ENCODE results near the gene RPTOR.

The RPTOR gene

DNA sequence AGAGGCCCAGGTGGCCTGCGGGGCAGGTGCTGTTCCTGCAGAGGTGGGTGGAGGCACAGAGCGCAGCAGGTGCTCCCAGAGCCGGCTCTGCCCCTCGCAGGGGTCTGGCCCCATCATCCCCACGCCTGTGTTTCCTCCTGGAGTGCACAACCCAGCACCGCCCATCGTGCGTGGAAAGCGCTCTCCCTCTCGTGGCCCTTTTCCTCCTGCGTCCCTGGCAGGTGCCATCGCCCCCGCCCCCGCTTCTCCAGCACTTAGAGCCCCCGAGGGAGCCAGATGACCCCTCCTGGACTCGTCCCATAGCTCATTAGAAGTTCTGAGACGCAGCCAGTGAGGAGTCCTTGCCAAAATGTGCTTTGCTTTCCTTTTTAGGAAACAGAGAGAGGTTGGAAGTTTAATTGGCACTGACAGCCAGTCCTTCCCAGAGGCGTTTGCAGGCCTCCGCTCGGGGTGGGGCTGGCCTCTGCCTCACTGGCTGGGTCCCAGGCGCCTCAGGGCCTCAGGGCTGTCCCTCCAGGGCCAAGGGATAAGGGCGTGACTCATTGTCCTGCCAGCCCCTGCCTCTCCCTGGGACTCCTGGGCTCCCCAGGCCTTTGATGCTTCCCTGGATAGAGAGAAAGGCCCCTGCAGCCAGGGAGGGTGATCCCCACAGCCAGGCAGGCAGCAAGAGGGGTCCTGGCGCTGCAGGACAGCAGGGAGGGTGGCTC is 414.8 kb downstream of the RPTOR start:
- no peak for DNase-seq (ENCODE audit: low read depth in 2 of 2)

DNA sequence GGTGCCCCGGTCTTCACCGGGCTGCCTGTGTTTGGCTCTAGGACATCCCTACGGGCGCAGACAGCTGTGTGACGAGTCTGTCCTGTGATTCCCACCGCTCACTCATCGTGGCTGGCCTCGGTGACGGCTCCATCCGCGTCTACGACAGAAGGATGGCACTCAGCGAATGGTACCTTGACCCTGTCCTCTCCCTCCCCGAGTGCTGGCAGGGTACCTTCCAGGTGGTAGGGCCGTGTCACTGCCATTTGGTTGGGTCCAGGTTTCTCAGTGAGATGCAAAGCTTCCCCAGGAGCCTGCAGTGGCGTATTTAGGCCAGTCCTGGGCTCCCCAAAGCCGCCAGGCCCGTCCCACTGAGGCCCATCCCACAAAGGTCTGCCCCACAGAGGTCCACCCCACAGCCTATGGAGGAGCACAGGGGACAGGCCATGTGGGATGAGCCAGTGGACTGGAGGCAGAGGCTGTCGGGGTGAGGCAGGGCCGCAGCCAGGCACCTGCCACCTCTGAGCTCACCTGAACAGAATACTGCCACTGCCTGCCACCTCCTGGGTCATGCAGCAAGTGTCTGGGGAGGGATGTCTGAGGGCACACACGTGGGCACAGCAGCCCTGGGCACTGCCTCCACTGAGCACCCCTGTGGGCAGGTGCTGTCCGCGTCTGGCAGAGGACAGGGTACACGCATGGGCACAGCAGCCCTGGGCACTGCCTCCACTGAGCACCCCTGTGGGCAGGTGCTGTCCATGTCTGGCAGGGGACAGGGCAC is 415.6 kb downstream of the RPTOR start:
- DNase-seq (ENCODE audit: low read depth in 2 of 2), result no peak

DNA sequence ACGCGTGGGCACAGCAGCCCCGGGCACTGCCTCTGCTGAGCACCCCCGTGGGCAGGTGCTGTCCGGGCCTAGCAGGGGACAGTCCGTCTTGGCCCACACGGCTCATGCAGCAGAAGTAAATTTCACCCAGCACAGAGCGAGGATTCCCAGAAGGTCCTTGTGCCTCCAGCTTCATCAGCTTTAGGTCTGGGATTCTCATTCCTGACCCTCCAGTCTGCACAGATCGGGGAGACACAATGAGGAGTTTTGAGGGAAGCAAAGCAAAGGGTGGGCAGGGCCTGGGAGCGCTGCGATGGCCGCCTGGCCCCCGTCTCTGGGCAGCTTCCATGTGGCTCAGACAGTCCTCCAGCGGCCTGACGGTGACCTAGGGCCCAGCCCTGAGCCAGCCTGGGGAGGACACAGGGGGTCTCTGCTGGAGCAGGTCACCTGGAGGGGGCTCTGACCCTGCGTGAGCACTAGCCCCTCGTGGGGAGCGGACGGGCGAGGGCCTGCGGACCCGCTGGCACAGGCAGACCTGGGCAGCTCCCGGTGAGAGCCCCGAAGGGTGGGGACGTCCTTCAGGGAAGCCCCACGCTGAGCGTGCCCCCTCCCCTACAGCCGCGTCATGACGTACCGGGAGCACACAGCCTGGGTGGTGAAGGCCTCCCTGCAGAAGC is 416.3 kb downstream of the RPTOR start:
- no peak for DNase-seq (ENCODE audit: low read depth in 2 of 2)

DNA sequence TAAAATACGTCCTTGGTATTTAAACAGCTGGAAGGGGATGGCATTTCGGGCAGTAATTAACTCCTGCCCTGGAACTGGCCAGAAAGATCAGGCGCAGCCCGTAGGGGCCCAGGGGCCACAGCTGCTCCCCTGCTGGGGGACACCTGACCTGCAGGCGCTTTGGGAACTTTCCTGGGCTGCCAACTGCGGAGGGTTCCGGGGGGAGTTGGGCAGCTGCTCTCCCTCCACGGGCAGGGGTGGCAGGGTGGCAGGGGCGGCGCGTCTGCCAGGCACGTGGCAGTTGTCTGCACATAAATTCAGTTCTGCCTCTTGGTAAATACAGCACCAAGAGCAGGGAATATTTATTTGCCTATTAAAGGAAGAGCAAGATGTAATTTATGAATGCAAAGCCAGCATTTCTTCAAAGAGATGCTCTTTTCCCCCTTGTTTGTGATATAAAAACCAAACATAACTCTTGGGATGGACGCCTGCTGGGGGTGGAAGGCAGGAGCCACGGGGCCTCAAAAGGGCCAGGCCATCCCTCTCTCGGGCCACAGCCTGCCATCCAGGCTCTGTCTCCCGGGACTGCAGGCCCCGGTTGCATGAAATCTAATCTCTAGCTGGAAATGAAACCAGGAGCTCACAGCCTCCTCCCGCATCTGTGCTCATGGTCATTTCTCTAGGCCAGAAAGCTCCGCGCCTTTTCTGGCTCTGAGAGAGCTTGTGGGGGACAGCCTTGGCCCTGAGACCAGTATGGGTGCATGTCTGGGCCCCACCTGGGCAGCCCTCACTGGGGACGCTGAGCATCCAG is 417.1 kb downstream of the RPTOR start:
- DNase-seq (ENCODE audit: low read depth in 2 of 2), result no peak

DNA sequence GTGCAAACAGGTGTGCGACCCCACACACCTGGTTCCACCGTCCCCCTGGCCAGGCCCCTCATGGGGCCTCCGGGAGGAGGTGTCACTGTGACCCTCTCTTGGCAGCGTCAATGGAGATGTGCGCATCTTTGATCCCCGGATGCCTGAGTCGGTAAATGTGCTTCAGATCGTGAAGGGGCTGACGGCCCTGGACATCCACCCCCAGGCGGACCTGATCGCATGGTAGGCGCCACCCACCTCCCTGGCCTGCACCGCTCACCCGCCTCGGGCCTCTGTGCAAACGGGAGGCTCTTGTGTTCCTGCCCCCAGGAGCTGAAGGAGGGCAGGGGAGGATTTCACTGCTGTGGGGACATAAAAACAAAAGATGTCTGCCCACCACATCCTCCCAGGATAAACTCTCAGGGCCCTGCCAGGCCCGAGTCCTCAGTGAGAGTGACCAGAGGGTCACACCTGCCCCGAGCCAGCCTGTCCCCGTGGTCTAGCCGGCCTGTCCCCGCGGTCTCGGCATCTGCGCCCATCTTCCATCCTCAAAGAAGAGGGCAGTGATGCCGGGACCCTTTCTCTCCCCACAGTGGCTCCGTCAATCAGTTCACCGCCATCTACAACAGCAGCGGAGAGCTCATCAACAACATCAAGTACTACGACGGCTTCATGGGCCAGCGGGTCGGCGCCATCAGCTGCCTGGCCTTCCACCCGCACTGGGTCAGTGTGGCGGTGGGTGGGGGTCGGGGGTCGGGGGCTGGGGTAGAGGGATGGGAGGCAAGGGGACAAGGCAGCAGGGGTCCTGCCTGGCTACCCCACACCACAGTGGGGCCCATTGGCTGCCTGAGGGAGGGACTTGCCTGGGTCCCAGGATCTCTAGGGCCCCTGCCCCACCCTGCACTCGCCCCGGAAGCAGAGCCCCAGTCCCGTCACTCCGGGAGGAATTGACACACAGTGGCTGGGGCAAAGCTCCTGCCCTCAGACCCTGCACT is 418.0 kb downstream of the RPTOR start:
- DNase-seq (ENCODE audit: low read depth in 2 of 2), result no peak

DNA sequence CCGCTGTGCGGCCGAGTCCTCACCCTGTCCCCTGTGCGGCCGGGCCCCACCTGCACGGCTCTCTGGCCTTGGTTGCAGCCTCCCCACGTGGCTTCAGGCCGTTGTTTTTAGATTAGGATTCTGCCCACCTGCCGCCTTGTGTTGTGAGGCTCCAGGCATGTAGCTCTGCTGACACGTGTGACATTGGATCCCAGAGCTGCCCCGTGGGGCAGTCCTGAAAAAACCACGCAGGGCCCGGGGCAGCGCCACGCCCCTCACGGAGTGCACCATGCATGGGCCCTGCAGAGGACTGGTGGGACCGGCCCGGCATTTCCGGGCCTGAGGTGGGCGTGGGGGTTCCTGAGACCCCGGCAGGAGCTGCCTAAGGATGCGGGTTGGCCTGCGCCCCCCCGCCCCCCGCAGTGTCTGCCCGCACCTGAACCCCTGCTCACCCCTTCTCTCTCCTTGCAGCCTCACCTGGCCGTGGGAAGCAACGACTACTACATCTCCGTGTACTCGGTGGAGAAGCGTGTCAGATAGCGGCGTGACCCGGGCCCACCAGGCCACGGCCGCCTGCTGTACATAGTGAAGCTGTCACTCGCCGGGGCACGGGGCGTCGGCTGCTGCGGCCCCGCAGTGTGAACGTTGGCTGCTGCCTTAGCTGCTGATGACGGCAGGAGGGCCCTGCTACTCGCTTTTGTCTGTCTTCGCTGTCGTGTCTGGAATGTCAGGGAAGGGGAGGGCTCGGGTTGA is 419.3 kb downstream of the RPTOR start:
- DNase-seq (ENCODE audit: low read depth in 2 of 2), result no peak

DNA sequence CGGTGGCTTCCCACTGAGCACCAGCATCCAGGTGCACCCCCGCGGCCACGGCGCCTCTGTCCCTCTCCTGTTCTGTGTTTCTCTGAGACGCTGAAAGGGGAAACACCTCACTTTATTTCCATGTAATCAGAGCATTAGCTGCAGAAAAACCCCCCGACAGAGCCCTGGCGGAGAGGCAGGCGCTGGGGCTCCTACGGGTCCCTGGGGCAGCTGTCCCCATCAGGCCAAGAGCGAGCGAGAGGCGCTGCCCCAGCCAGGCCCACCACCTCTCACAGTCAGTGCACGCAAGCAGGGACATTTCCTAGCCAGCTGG is 419.9 kb downstream of the RPTOR start:
- DNase-seq (ENCODE audit: low read depth in 2 of 2), result no peak

DNA sequence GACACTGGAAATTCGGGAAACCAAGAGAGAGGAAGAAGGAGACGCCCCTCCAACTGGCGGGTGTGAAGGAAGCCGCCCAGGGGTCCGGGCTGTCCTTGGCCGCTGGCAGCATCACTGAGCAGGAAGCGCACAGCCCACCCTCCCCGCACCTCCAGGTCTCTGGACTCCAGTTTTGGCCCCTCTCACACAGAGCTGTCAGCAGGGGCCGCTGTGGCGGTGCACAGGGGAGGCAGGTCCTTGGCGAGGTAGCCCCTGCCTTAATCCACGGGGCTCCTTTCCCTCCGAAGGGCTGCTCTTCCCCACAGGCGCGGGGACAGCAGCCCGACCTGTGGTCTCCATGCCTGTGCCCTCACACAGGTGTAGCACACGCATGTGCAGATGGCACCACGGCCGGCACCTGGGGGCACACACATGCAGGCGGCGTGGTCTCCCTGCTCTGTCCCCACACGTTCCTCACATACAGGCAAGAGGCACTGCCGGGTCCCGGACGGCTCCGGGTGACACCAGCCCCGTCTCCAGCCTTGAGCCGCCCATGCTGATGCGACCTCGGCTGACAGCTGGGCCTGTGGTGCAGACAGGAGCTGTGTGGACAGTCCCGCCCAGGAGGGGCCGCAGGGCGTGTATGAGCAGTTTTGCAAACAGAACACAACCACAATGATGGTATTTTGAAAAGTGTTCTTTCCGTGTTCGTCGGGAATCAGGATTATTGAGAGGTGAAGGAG is 420.4 kb downstream of the RPTOR start:
- no peak for DNase-seq (ENCODE audit: low read depth in 2 of 2)

DNA sequence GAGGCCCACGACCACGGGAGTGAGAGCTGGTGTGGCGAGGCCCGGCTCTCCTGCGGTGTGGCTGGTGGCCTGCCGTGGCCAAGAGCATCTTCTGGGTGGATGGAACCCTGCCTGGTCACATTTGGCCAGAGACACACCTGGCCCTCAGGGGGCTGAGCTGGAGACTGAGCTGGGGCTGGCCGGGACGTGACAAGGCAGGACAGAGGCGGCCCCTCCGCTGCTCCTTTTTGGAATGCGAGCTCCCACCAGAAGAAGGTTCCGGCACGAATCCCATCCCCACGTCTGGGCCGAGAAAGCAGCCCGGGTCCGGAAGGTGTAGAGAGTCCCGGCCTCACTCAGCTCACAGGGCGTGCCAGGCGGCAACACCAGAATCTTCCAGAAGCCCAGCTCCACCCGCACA is 421.0 kb downstream of the RPTOR start:
- no peak for DNase-seq (ENCODE audit: low read depth in 2 of 2)

DNA sequence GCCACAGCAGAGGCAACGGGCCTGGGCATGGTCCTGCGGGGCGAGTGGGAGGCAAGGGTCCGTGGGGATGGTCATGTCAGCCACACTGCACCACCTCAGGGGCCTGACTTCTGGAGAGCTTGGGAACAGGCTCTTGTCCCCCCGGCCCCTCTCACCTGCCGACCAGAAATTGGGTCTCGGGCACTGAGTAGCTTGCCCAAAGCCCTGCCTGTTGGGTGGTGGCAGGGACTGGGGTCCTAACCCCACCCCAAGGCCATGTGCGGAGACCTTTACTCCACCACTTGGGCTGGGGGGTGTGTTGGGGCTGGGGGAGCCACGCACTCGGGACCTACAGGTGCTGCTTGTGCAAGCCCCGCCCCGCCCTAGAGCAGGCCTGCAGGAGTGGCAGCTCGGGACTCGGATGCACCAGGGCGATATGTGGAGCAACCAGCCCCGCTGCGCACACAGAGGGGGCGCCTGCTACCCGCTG is 422.8 kb downstream of the RPTOR start:
- DNase-seq (ENCODE audit: low read depth in 2 of 2), result no peak

DNA sequence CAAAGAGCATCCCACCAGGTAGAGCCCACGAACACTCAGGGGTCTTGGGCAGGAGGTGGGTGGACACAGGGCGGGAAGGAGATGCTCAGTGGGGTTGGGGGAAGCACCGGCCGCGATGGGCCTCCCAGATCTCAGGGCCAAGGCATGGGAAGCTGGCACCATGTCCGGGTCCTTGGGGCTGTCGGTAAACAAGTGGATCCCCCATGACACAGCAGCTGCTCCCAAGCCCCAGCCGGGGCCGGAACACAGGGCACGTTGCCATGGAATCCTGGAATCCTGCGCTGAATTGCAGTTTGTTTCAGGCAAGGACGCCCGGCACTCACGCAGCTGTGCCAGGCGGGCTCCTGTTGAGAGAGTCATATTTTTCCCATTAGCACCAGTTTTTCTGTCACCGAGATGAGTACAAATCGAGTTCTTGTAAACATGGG is 424.0 kb downstream of the RPTOR start:
- no peak for DNase-seq (ENCODE audit: low read depth in 2 of 2)

DNA sequence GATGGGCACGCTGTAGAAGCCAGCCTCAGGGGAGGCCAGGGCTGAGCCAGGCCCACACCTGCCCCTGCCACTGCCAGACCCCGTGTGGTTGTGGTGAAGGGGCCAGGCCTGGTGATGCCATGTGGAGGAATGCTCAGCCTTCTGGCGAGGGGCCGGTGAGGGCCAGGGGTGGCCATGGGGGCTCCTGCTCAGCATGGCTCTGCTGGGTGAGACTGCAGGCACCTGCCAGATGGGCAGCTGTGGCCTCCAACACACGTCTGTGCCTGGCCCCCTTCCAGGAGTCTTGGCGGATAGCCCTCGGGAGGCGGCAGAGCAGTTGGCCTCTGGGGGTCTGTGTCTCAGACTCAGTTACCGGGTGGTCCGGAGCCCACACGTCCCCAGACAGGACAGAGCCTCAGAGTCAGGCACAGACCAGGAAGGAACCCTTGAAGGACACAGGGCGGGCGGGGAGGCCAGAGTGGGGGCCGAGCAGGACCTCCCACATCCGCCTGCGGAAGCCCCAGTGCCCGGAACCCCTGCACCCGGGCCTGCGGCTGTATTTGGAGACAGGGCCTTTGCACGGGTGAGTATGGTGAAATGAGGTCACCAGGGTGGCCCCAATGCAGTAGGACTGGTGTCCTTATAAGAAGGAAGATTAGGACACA is 424.5 kb downstream of the RPTOR start:
- no peak for DNase-seq (ENCODE audit: low read depth in 2 of 2)

DNA sequence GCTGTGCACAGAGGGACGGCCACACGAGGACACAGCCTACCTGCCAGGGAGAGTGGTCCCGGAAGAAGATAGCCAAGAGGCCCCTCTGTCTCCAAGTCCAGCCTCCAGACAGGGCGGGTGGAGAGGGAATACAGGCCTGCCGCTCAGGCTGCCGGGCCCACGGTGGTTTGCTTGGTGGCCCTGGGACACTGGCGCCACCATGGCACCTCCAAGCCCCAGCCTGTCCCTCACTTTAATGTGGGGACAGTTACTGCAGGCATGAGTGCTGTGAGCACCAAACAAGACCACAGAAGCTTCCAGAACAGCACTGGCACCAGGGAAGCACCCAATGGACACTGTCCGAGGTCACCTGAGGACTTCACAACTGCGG is 425.0 kb downstream of the RPTOR start:
- DNase-seq (ENCODE audit: low read depth in 2 of 2), result no peak

DNA sequence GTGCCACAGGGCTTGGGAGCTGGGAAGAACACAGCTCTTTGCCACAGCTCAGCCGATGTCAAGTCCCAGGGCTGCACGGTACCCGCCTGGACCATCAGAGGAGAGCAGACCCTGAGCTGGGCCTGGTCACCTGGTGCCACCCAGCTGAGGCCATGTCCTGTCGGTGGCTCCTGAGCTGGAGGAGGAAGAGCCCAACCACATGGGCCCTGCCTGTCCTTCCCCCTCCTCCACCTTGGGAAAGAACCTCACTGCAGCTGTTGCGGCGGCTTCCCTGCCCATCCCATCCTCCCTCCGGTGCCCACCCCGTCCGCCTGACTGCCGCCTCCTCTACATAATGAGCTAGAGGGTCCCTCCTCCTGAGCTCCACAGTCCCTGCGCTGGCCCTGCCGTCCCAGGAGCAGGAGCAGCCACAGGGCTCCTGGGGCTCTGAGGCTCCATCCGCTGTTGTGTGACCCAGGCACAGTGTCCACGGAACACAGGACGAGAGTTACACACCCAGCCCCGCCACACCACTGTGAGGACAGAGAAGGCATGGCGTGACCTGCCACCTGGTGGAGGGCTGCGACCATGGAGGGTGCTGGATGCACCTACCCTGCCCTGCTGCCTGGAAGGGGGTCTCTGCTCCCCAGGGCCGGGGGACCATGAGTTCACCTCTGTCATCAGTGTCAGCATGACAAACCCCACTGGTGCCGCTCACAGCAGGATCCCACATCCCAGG is 425.6 kb downstream of the RPTOR start:
- DNase-seq (ENCODE audit: low read depth in 2 of 2), result no peak

DNA sequence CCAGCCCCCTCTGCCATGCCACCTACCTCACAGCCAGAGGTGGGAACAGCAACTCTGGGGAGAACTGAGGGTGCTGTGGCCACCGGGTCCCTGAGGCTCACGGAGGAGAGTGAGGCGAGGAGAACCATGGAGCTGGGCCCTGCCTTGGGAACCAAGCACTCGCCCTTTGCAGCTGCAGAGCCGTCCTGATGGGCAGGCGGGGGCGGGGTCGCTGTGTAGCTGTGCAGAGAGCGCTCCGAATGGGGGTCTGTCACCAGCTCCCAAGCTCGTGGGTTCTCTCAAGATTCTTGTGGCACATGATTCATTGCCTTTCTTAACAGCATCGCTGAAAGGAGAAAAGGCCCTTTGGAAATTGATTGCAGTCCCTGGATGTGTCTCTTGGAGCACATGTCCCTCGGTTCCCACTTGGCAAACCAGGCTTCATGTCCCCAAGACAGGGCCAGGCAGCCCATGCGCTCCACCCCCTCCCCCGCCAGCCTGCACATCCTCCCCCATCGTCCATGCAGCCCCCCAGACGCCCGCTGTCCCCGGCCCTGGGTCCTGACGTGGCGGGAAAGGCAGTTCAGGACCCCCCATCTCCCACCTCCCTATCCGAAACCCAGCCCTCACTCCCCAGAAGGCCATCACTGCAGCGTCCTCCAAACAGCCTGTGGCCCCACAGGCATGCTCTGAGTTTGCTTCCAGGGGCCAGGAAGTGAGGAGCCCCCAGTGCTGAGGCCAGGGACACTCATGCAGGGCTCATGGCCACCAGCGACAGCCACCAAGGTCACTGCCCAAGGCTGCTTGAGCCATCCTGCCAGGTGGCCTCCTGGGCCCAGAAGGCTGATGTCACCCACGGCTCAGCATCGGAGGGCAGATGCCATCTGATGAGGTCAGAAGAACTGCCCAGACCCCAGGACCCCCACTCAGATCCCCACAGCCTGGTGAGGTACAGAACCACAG is 426.4 kb downstream of the RPTOR start:
- DNase-seq (ENCODE audit: low read depth in 2 of 2), result no peak

DNA sequence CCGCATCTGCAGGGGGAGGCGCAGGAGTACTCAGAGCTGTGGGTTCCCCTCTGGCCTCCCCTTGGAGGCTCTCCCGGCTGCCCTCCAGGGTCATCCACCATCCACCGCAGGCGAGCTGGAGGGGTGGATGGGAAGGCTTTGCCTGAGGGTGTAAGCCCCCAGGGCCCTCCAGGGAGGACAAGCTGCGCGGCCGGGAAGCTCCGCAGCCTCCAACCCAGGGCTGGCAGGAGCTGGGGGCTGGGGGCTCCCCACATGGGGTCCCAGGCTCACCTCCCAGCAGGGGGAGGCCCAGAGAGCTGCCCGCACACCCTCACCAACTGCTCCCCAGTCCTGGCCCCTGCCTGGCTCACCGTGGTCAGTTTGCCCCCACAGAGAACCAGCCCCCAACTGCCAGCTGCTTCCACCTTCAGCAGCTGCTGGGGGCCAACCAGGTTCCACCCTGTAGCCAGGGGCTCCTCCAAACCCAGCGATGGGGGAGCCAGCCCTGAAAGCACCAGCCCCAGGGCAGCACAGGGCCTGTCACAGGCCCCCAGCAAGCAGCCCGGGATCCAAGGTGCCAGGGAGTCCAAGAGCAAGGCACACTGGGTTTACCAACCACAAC is 427.2 kb downstream of the RPTOR start:
- no peak for DNase-seq (ENCODE audit: low read depth in 2 of 2)

DNA sequence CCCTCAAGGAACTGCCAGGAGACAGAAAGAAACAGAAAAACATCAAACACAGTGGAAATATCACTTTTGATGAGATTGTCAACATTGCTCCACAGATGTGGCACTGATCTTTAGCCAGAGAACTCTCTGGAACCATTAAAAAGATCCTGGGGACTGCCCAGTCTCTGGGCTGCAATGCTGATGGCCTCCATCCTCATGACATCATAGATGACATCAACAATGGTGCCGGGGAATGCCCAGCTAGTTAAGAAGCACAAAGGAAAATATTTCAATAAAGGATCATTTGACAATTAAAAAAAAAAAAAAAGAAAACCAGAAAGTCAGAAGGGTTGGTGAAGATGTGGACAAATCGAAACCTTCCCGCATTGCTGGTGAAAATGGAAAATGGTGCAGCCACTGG is 432.1 kb downstream of the RPTOR start:
- DNase-seq (ENCODE audit: low read depth in 2 of 2), result no peak
